Neural progenitor cell (in vitro differentiated cells): Measurements from ENCODE around the gene OVOL2. TPM values are rescaled to one million over a fixed set of nuclear protein-coding genes. Genes with fewer than 3 reads are reported as not detected.
"Not testable (repeated sequence)": the region's sequence is repeated elsewhere in the genome, so short reads cannot be mapped to it uniquely, and the experiment has no call there.

Source experiments
- DNase-seq: peaks from one replicate; pipeline ENCODE4 v3.0.0-alpha.2; 2016; ENCODE audit warnings: low spot score
- H2AFZ ChIP-seq: fragments of 200-600 bp; sonication (generic); replicated peaks from 2 replicates; pipeline ENCODE4 v1.6.1; 2016; ENCODE audit warnings: antibody characterized with exemption
- H3F3A ChIP-seq: fragments of 200-600 bp; sonication (generic); 2 replicates; pipeline ENCODE4 v1.6.1; 2016; ENCODE audit warnings: antibody characterized with exemption, low read depth
- H3K27ac ChIP-seq: fragments of 200-600 bp; sonication (generic); 2 replicates; pipeline ENCODE4 v1.5.1; 2016; ENCODE audit warnings: mild to moderate bottlenecking
- H3K27me3 ChIP-seq: fragments of 200-600 bp; sonication (generic); 2 replicates; pipeline ENCODE4 v1.6.1; 2016; ENCODE audit warnings: mild to moderate bottlenecking, moderate library complexity
- H3K36me3 ChIP-seq: fragments of 200-600 bp; sonication (generic); 2 replicates; pipeline ENCODE4 v1.5.1; 2016
- H3K4me1 ChIP-seq: fragments of 200-600 bp; sonication (generic); 2 replicates; pipeline ENCODE4 v1.6.1; 2016; ENCODE audit warnings: mixed run types
- H3K4me2 ChIP-seq: fragments of 200-600 bp; sonication (generic); 2 replicates; pipeline ENCODE4 v1.6.1; 2016
- H3K4me3 ChIP-seq: fragments of 200-600 bp; sonication (generic); 2 replicates; pipeline ENCODE4 v1.5.1; 2016
- H3K79me2 ChIP-seq: fragments of 200-600 bp; sonication (generic); 2 replicates; pipeline ENCODE4 v1.6.1; 2016; ENCODE audit warnings: low read depth
- H3K9ac ChIP-seq: fragments of 200-600 bp; sonication (generic); 2 replicates; pipeline ENCODE4 v1.6.1; 2016
- H3K9me3 ChIP-seq: fragments of 200-600 bp; sonication (generic); 2 replicates; pipeline ENCODE4 v1.5.1; 2016; ENCODE audit warnings: low read depth
- H4K20me1 ChIP-seq: fragments of 200-600 bp; sonication (generic); 2 replicates; pipeline ENCODE4 v1.6.1; 2016; ENCODE audit warnings: low read depth
- H3K27ac Mint-ChIP-seq: 3 replicates; pipeline ENCODE4 v1.8.0; 2021; ENCODE audit warnings: mixed read lengths
- H3K27me3 Mint-ChIP-seq: 2 replicates; pipeline ENCODE4 v1.8.0; 2022; ENCODE audit warnings: low read depth, mild to moderate bottlenecking, inconsistent platforms, moderate library complexity, mixed read lengths; ENCODE audit not compliant: insufficient read depth
- H3K36me3 Mint-ChIP-seq: 3 replicates; pipeline ENCODE4 v1.8.0; 2021; ENCODE audit warnings: mixed read lengths
- H3K4me1 Mint-ChIP-seq: 3 replicates; pipeline ENCODE4 v1.8.0; 2021; ENCODE audit warnings: mixed read lengths
- H3K4me3 Mint-ChIP-seq: 3 replicates; pipeline ENCODE4 v1.8.0; 2021; ENCODE audit warnings: mild to moderate bottlenecking, moderate library complexity, mixed read lengths
- H3K9me3 Mint-ChIP-seq: 3 replicates; pipeline ENCODE4 v1.8.0; 2020; ENCODE audit warnings: mixed read lengths
- CTCF ChIP-seq: fragments of 200-600 bp; sonication (generic); IDR thresholded peaks from 2 replicates; pipeline ENCODE4 v1.5.1; 2017; ENCODE audit warnings: antibody characterized with exemption, mild to moderate bottlenecking
- EZH2 ChIP-seq: fragments of 200-600 bp; sonication (generic); IDR thresholded peaks from 2 replicates; pipeline ENCODE4 v1.6.1; 2017; ENCODE audit warnings: antibody characterized with exemption, mild to moderate bottlenecking, moderate library complexity
- EZH2phosphoT487 ChIP-seq: fragments of 200-600 bp; sonication (generic); IDR thresholded peaks from 2 replicates; pipeline ENCODE4 v1.6.1; 2017; ENCODE audit warnings: antibody characterized with exemption
- total RNA-seq: library from RNA; depleted of rRNA; stranded (reverse); fragments of >200 nt; gene quantifications from 2 replicates; pipeline ENCODE4 v1.2.3, GENCODE V29; 2015; ENCODE audit warnings: low replicate concordance

The OVOL2 gene
- total RNA-seq, 1 donor from 2014 or later: 0.62 TPM

GRCh38 chr20:18090477-18090876 is 32.8 kb upstream of the OVOL2 start:
- Histone ChIP-seq H4K20me1 (no peaks in the 10 kb centered on the region), H3K9ac (no peak overlapping the region), H3K27ac (no peak overlapping the region), H3F3A (no peaks in the 10 kb centered on the region), H3K4me1 (no peaks in the 10 kb centered on the region), H3K4me3 (no peak overlapping the region), H3K9me3 (no peaks in the 10 kb centered on the region), H3K36me3 (no peaks in the 10 kb centered on the region), H3K4me2 (no peak overlapping the region), H3K27me3 (no peaks in the 10 kb centered on the region), H3K79me2 (no peaks in the 10 kb centered on the region), H2AFZ (no peak overlapping the region)
- peaks cover 9% of the 10 kb centered on the region for H3K27me3 Mint-ChIP-seq
- no peaks in the 10 kb centered on the region for H3K36me3 Mint-ChIP-seq
- DNase-seq: no peak
- H3K4me1 Mint-ChIP-seq: no peaks in the 10 kb centered on the region
- no peak overlapping the region for H3K27ac Mint-ChIP-seq
- TF ChIP-seq CTCF (no peak), EZH2 (no peak), EZH2phosphoT487 (no peak)
- H3K4me3 Mint-ChIP-seq: no peak overlapping the region
- no peaks in the 10 kb centered on the region for H3K9me3 Mint-ChIP-seq

- no peaks in the 10 kb centered on the region for H4K20me1 ChIP-seq
- no peak overlapping the region for H3K27ac ChIP-seq
- no peaks in the 10 kb centered on the region for H3K36me3 Mint-ChIP-seq
- no peaks in the 10 kb centered on the region for H3K36me3 ChIP-seq
- no peak overlapping the region for H2AFZ ChIP-seq
- no peak overlapping the region for H3K4me2 ChIP-seq
- H3K27me3 ChIP-seq: no peaks in the 10 kb centered on the region
- H3K9me3 ChIP-seq: no peaks in the 10 kb centered on the region
- no peak for TF ChIP-seq EZH2
- no peak for DNase-seq
- H3K9me3 Mint-ChIP-seq: no peaks in the 10 kb centered on the region
- no peak overlapping the region for H3K4me3 ChIP-seq
- no peak overlapping the region for H3K9ac ChIP-seq
- H3K4me1 ChIP-seq: no peaks in the 10 kb centered on the region
- no peak overlapping the region for H3K27ac Mint-ChIP-seq
- no peaks in the 10 kb centered on the region for H3K4me1 Mint-ChIP-seq
- no peaks in the 10 kb centered on the region for H3K79me2 ChIP-seq
- no peaks in the 10 kb centered on the region for H3F3A ChIP-seq
- H3K27me3 Mint-ChIP-seq: peaks cover 9% of the 10 kb centered on the region
- no peak overlapping the region for H3K4me3 Mint-ChIP-seq
These were observed 32.3 kb upstream of the OVOL2 start for GRCh38 chr20:18090044-18090443.

GRCh38 chr20:18088841-18089240 is 31.1 kb upstream of the OVOL2 start:
- H3K36me3 Mint-ChIP-seq: not testable (repeated sequence)

GRCh38 chr20:18088298-18088697 is 30.6 kb upstream of the OVOL2 start:
- not testable (repeated sequence) for H3K4me3 Mint-ChIP-seq, H3K27ac ChIP-seq, H3K36me3 Mint-ChIP-seq, H3K27ac Mint-ChIP-seq, H3K27me3 Mint-ChIP-seq, H3K27me3 ChIP-seq, H3K9me3 Mint-ChIP-seq, H3K9ac ChIP-seq, H2AFZ ChIP-seq, H3K4me3 ChIP-seq, H3K4me2 ChIP-seq, H3K4me1 ChIP-seq, DNase-seq, H4K20me1 ChIP-seq, H3K4me1 Mint-ChIP-seq, H3K79me2 ChIP-seq, H3F3A ChIP-seq, H3K9me3 ChIP-seq, H3K36me3 ChIP-seq

More at GRCh38 chr20:18088841-18089240, 31.1 kb upstream of the OVOL2 start:
- H3K36me3 ChIP-seq, H3K9me3 ChIP-seq, H2AFZ ChIP-seq, DNase-seq, H3K4me2 ChIP-seq, H3F3A ChIP-seq, H3K27me3 Mint-ChIP-seq, H4K20me1 ChIP-seq, H3K27ac ChIP-seq, H3K4me3 Mint-ChIP-seq, H3K9me3 Mint-ChIP-seq, H3K27me3 ChIP-seq, H3K9ac ChIP-seq, H3K79me2 ChIP-seq, H3K4me1 ChIP-seq, H3K4me1 Mint-ChIP-seq, H3K4me3 ChIP-seq, H3K27ac Mint-ChIP-seq: not testable (repeated sequence)

GRCh38 chr20:18087054-18087453 is 29.3 kb upstream of the OVOL2 start:
- no peaks in the 10 kb centered on the region for H3F3A ChIP-seq
- no peak overlapping the region for H3K27ac ChIP-seq
- no peaks in the 10 kb centered on the region for H3K79me2 ChIP-seq
- no peak overlapping the region for H2AFZ ChIP-seq
- H3K36me3 ChIP-seq: no peaks in the 10 kb centered on the region
- H4K20me1 ChIP-seq: no peaks in the 10 kb centered on the region
- peaks cover 3% of the 10 kb centered on the region for H3K9me3 Mint-ChIP-seq
- DNase-seq: peak; percentile 21
- H3K27ac Mint-ChIP-seq: no peak overlapping the region
- H3K36me3 Mint-ChIP-seq: no peaks in the 10 kb centered on the region
- no peaks in the 10 kb centered on the region for H3K27me3 ChIP-seq
- no peaks in the 10 kb centered on the region for H3K4me1 Mint-ChIP-seq
- H3K9me3 ChIP-seq: no peaks in the 10 kb centered on the region
- H3K4me2 ChIP-seq: no peak overlapping the region
- H3K9ac ChIP-seq: no peak overlapping the region
- no peaks in the 10 kb centered on the region for H3K4me1 ChIP-seq
- no peak for TF ChIP-seq CTCF
- TF ChIP-seq EZH2: no peak
- TF ChIP-seq EZH2phosphoT487: no peak
- no peak overlapping the region for H3K4me3 ChIP-seq
- H3K27me3 Mint-ChIP-seq: peaks cover 4% of the 10 kb centered on the region
- H3K4me3 Mint-ChIP-seq: no peak overlapping the region

- H2AFZ ChIP-seq, H3K36me3 ChIP-seq, H3K9me3 Mint-ChIP-seq, H3F3A ChIP-seq, H3K9ac ChIP-seq, H3K27me3 ChIP-seq, H3K27ac Mint-ChIP-seq, H3K36me3 Mint-ChIP-seq, H3K27me3 Mint-ChIP-seq, H3K4me3 ChIP-seq, H3K4me3 Mint-ChIP-seq, H3K27ac ChIP-seq, H3K4me2 ChIP-seq, DNase-seq, H3K79me2 ChIP-seq, H3K9me3 ChIP-seq, H3K4me1 Mint-ChIP-seq, H4K20me1 ChIP-seq, H3K4me1 ChIP-seq: not testable (repeated sequence)
These were observed 23.1 kb upstream of the OVOL2 start for GRCh38 chr20:18080836-18081235.
